ENCODE data around the gene LAMP5. TPM values are rescaled to one million over a fixed set of nuclear protein-coding genes. Genes with fewer than 3 reads are reported as not detected.

The LAMP5 gene
- total RNA-seq, 8 experiments from 2014 or later: 0.20 to 104 (median 54.6) TPM

DNA sequence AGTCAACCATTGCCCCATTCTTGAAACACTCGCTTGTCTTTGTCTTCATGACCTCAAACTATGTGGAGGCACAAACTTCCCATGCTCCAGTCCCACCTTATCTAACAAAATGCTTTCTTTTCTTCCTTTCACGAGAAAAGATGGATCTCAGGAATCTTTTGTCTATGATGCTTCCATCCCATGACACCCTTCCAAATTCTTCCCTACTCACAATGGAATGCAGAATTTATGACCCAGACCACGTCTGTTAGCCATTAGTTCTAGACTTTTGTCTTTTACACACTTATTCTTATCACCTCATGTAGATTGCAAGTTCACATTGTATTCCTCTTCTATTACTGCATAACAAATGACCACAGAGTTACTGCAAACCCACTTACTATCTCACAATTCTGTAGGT is 24.2 kb upstream of the LAMP5 start:
- Histone ChIP-seq H3K4me1 (replicated peaks in 1 of 2) (peaks cover 13 to 24% of the 10 kb centered on the region in 2 donors), H3K4me3 (no peak overlapping the region), H3K27ac (peak overlapping the region in 1 of 2 donors; percentile 34)
- WGBS, 10 experiments: 10 to 84% (median 31%) methylated on average over 1 to 3 of the region's 3 CpGs; no CpG with 5 or more reads in 1 of the 10 experiments
- in situ Hi-C loops (cut with MboI; ENCODE audit: low pct_unique_long_range_greater_than_20kb in 2 of 9, low sequenced_read_pairs in 9 of 9, unreplicated experiment in 9 of 9): no loop called here
- ATAC-seq (replicated peaks in 6 of 8): no peak

DNA sequence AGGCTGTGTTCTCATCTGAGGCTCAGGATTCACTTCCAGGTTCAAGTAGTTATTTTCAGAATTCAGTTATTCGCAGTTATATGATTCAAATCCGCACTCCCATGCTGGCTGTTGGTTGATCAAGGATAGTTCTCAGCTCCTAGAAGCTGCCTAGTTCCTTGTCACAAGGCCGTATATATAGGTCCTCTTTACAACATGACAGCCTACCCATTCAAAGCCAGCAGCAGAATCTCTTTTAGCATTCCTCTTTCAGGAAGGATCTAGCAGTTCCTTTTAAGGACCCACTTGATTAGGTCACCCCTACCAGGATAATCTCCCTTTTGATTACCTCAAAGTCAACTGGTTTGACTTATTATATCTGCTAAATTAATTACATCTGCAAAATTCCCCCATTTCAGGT is 23.8 kb upstream of the LAMP5 start:
- no peak for ATAC-seq (replicated peaks in 6 of 8)
- H3K27ac ChIP-seq: peak overlapping the region in 1 of 2 donors; percentile 34
- in situ Hi-C loops (cut with MboI; ENCODE audit: low pct_unique_long_range_greater_than_20kb in 2 of 9, low sequenced_read_pairs in 9 of 9, unreplicated experiment in 9 of 9): no loop called here
- no peak overlapping the region for H3K4me3 ChIP-seq
- WGBS, 10 experiments: 38 to 100% (median 78%) methylated on average over 1 to 3 of the region's 3 CpGs
- H3K4me1 ChIP-seq (replicated peaks in 1 of 2): peaks cover 13 to 24% of the 10 kb centered on the region in 2 donors

GRCh38 chr20:9491324-9491723 is 23.1 kb upstream of the LAMP5 start:
- H3K4me1 ChIP-seq (replicated peaks in 1 of 2): peaks cover 13 to 24% of the 10 kb centered on the region in 2 donors
- WGBS, 10 experiments: 10 to 100% (median 55%) methylated on average over 1 of the region's 1 CpG; no CpG with 5 or more reads in 3 of the 10 experiments
- H3K27ac ChIP-seq: no peak overlapping the region
- H3K4me3 ChIP-seq: no peak overlapping the region
- ATAC-seq (replicated peaks in 6 of 8): peak in 5 of 8 experiments; percentile 44 to 77 (median 62)
- in situ Hi-C loops (cut with MboI; ENCODE audit: low pct_unique_long_range_greater_than_20kb in 2 of 9, low sequenced_read_pairs in 9 of 9, unreplicated experiment in 9 of 9): no loop called here

DNA sequence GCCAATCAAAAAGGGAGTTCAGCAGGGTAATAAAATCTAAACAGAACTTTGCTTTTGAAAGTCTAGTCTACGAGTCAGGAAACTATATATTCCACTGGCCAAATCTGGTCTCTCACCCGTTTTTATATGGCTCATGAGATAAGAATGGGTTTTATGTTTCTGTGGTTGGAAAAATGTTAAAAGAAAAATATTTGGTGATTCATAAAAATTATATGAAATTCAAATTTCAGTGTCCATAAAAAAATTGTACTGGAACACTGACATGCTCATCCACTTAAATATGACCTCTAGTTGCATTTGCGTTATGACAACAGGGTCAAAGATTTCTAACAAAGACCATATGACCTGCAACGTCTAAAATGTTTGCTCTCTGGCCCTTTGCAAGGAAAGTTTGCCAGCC is 22.3 kb upstream of the LAMP5 start:
- Histone ChIP-seq H3K27ac (no peak overlapping the region), H3K4me1 (replicated peaks in 1 of 2) (peaks cover 13 to 24% of the 10 kb centered on the region in 2 donors), H3K4me3 (no peak overlapping the region)
- ATAC-seq (replicated peaks in 6 of 8): no peak
- in situ Hi-C loops (cut with MboI; ENCODE audit: low pct_unique_long_range_greater_than_20kb in 2 of 9, low sequenced_read_pairs in 9 of 9, unreplicated experiment in 9 of 9): no loop called here
- WGBS, 10 experiments: 0 to 100% (median 76%) methylated on average over 2 to 4 of the region's 4 CpGs

- peak in 5 of 8 experiments; percentile 17 to 61 (median 41) for ATAC-seq (replicated peaks in 6 of 8)
- WGBS, 10 experiments: 57 to 86% (median 71%) methylated on average over 1 to 2 of the region's 2 CpGs
- no peak overlapping the region for H3K27ac ChIP-seq
- in situ Hi-C loops (cut with MboI; ENCODE audit: low pct_unique_long_range_greater_than_20kb in 2 of 9, low sequenced_read_pairs in 9 of 9, unreplicated experiment in 9 of 9): no loop called here
- H3K4me1 ChIP-seq (replicated peaks in 1 of 2): peaks cover 13 to 24% of the 10 kb centered on the region in 2 donors
- H3K4me3 ChIP-seq: no peak overlapping the region
Observed at GRCh38 chr20:9493803-9494202, 20.6 kb upstream of the LAMP5 start.

DNA sequence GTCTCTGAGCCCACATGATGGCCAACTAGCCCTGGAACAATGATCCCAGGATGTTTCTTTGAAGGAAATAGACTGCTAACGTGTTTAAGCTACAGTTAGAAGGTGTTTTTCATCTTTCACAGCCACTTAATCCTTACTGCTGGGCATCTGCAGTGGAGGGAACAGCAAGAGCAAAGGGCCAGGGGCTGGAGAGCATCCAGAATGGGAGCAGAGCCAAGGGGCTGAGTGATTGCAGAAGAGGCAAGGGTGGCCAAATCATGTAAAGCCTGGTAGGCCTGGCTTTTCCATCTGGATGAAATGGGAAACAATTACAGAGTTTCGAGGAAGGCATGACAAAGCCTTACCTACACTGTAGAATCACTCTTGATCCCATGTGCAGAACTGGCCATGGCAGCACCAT is 18.7 kb upstream of the LAMP5 start:
- Histone ChIP-seq H3K27ac (no peak overlapping the region), H3K4me1 (replicated peaks in 1 of 2) (peaks cover 15 to 20% of the 10 kb centered on the region in 2 donors), H3K4me3 (no peak overlapping the region)
- 0 to 100% (median 80%) methylated on average over 1 to 2 of the region's 2 CpGs; no CpG with 5 or more reads in 4 of the 10 experiments for WGBS, 10 experiments
- in situ Hi-C loops (cut with MboI; ENCODE audit: low pct_unique_long_range_greater_than_20kb in 2 of 9, low sequenced_read_pairs in 9 of 9, unreplicated experiment in 9 of 9): no loop called here
- ATAC-seq (replicated peaks in 6 of 8): no peak

- no peak overlapping the region for H3K27ac ChIP-seq
- no peak overlapping the region for H3K4me3 ChIP-seq
- WGBS, 10 experiments: 0 to 100% (median 83%) methylated on average over 1 to 3 of the region's 3 CpGs; no CpG with 5 or more reads in 3 of the 10 experiments
- in situ Hi-C loops (cut with MboI; ENCODE audit: low pct_unique_long_range_greater_than_20kb in 2 of 9, low sequenced_read_pairs in 9 of 9, unreplicated experiment in 9 of 9): no loop called here
- peaks cover 12 to 16% of the 10 kb centered on the region in 2 donors for H3K4me1 ChIP-seq (replicated peaks in 1 of 2)
- no peak for ATAC-seq (replicated peaks in 6 of 8)
Observed at GRCh38 chr20:9496155-9496554, 18.2 kb upstream of the LAMP5 start.

GRCh38 chr20:9498322-9498721 is 16.1 kb upstream of the LAMP5 start:
- no peak overlapping the region for H3K4me3 ChIP-seq
- H3K4me1 ChIP-seq (replicated peaks in 1 of 2): peaks cover 8 to 13% of the 10 kb centered on the region in 2 donors
- 14 to 100% (median 69%) methylated on average over 1 to 4 of the region's 4 CpGs for WGBS, 10 experiments
- in situ Hi-C loops (cut with MboI; ENCODE audit: low pct_unique_long_range_greater_than_20kb in 2 of 9, low sequenced_read_pairs in 9 of 9, unreplicated experiment in 9 of 9): no loop called here
- ATAC-seq (replicated peaks in 6 of 8): no peak
- H3K27ac ChIP-seq: no peak overlapping the region

- no peak overlapping the region for H3K4me3 ChIP-seq
- no peak for ATAC-seq (replicated peaks in 6 of 8)
- no peak overlapping the region for H3K27ac ChIP-seq
- in situ Hi-C loops (cut with MboI; ENCODE audit: low pct_unique_long_range_greater_than_20kb in 2 of 9, low sequenced_read_pairs in 9 of 9, unreplicated experiment in 9 of 9): no loop called here
- 48 to 100% (median 90%) methylated on average over 1 to 5 of the region's 5 CpGs for WGBS, 10 experiments
- peaks cover 4 to 11% of the 10 kb centered on the region in 2 donors for H3K4me1 ChIP-seq (replicated peaks in 1 of 2)
Observed at GRCh38 chr20:9499126-9499899, 15.1 kb upstream of the LAMP5 start.

DNA sequence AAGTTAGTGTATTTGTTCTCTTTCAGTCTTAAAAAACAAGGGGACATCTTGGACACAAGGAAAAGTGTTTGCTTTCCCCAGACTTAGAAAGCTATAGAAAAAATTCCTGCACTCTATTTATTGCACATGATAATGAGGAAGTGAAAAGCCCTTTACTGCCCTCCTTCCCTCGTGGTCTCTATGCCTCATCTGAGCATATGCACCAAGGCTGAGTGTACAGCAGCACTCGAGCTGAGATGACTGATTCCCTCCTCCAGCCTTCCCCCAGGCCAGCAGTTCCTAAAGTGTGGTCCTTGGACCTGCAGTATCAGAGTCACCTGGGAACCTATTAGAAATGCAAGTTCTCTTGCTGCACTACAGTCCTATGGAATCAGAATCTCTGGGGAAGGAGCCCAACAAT is 14.3 kb upstream of the LAMP5 start:
- 8 to 50% (median 33%) methylated on average over 1 to 2 of the region's 2 CpGs; no CpG with 5 or more reads in 6 of the 10 experiments for WGBS, 10 experiments
- Histone ChIP-seq H3K4me3 (no peak overlapping the region), H3K27ac (no peak overlapping the region), H3K4me1 (replicated peaks in 1 of 2) (peaks cover 3 to 11% of the 10 kb centered on the region in 2 donors)
- in situ Hi-C loops (cut with MboI; ENCODE audit: low pct_unique_long_range_greater_than_20kb in 2 of 9, low sequenced_read_pairs in 9 of 9, unreplicated experiment in 9 of 9): no loop called here
- peak in 7 of 8 experiments; percentile 20 to 73 (median 59) for ATAC-seq (replicated peaks in 6 of 8)

- in situ Hi-C loops (cut with MboI; ENCODE audit: low pct_unique_long_range_greater_than_20kb in 2 of 9, low sequenced_read_pairs in 9 of 9, unreplicated experiment in 9 of 9): no loop called here
Observed at GRCh38 chr20:9501473-9501872, 12.9 kb upstream of the LAMP5 start.

GRCh38 chr20:9503526-9504245 is 10.7 kb upstream of the LAMP5 start:
- WGBS, 10 experiments: 10 to 87% (median 57%) methylated on average over 1 to 7 of the region's 9 CpGs; no CpG with 5 or more reads in 2 of the 10 experiments
- in situ Hi-C loops (cut with MboI; ENCODE audit: low pct_unique_long_range_greater_than_20kb in 2 of 9, low sequenced_read_pairs in 9 of 9, unreplicated experiment in 9 of 9): no loop called here
- Histone ChIP-seq H3K4me3 (no peak overlapping the region), H3K4me1 (replicated peaks in 1 of 2) (peaks cover 11 to 16% of the 10 kb centered on the region in 2 donors), H3K27ac (no peak overlapping the region)
- ATAC-seq (replicated peaks in 6 of 8): peak in 4 of 8 experiments; percentile 49 to 74 (median 56)

More at GRCh38 chr20:9501473-9501872, 12.9 kb upstream of the LAMP5 start:
- no peak overlapping the region for H3K4me3 ChIP-seq
- no peak for ATAC-seq (replicated peaks in 6 of 8)
- peaks cover 5 to 11% of the 10 kb centered on the region in 2 donors for H3K4me1 ChIP-seq (replicated peaks in 1 of 2)
- WGBS, 10 experiments: 42 to 100% (median 92%) methylated on average over 1 to 2 of the region's 2 CpGs; no CpG with 5 or more reads in 2 of the 10 experiments
- H3K27ac ChIP-seq: no peak overlapping the region

DNA sequence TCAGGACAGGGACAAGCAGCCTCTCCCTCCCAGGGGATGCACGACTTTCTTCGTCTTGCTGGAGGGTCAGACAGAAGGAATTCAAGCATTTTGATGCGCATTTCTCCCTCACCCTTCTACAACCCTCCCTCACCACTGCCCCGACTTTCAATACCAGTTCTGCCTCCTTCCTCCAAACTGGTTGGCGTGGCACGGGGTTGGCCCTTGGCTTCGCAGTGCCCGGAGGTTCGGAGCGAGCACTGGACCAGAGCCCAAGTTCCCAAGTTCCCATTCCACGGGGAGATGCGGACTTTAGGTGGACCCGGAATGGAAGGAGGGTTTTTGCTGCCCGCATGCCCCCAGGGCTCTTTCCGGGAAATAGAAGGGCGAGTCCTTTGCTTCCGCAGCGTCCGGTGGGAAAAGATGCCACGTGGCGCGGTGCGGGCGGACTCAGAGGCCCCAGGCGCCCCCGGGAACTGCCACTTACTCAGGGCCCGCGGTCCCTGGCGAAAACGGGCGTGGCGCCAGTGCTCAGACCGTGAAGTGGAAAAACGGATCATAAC is 8.0 kb upstream of the LAMP5 start:
- H3K4me3 ChIP-seq: no peak overlapping the region
- H3K4me1 ChIP-seq (replicated peaks in 1 of 2): peaks cover 13 to 15% of the 10 kb centered on the region in 2 donors
- no peak overlapping the region for H3K27ac ChIP-seq
- 0 to 76% (median 57%) methylated on average over 1 to 19 of the region's 34 CpGs; no CpG with 5 or more reads in 2 of the 10 experiments for WGBS, 10 experiments
- peak in 3 of 8 experiments; percentile 64 to 80 (median 69) for ATAC-seq (replicated peaks in 6 of 8)
- in situ Hi-C loops (cut with MboI; ENCODE audit: low pct_unique_long_range_greater_than_20kb in 2 of 9, low sequenced_read_pairs in 9 of 9, unreplicated experiment in 9 of 9): no loop called here
